ENCODE measurements around the gene TUBGCP6.

TUBGCP6 gene

GRCh38 chr22:50211147-50211546, 33.7 kb downstream of the TUBGCP6 start:
- no peak for TF ChIP-seq POLR2AphosphoS5 (IDR thresholded peaks at IDR 0.05; ENCODE audit: low read depth, low read length)
- no peak for TF ChIP-seq TAF1 (IDR thresholded peaks at IDR 0.05; ENCODE audit: borderline replicate concordance, insufficient read depth, low read length)
- TF ChIP-seq FOXP2 (optimal IDR thresholded peaks at IDR 0.05; ENCODE audit: borderline replicate concordance, extremely low read depth, extremely low read length, insufficient read depth), result no peak
- no peak for TF ChIP-seq SIN3A (IDR thresholded peaks at IDR 0.05; ENCODE audit: borderline replicate concordance, insufficient read depth, low read length)
- TF ChIP-seq REST (IDR thresholded peaks at IDR 0.05; ENCODE audit: insufficient read depth in 1 of 2, low read depth in 2 of 2, low read length in 2 of 2), result no peak

DNA sequence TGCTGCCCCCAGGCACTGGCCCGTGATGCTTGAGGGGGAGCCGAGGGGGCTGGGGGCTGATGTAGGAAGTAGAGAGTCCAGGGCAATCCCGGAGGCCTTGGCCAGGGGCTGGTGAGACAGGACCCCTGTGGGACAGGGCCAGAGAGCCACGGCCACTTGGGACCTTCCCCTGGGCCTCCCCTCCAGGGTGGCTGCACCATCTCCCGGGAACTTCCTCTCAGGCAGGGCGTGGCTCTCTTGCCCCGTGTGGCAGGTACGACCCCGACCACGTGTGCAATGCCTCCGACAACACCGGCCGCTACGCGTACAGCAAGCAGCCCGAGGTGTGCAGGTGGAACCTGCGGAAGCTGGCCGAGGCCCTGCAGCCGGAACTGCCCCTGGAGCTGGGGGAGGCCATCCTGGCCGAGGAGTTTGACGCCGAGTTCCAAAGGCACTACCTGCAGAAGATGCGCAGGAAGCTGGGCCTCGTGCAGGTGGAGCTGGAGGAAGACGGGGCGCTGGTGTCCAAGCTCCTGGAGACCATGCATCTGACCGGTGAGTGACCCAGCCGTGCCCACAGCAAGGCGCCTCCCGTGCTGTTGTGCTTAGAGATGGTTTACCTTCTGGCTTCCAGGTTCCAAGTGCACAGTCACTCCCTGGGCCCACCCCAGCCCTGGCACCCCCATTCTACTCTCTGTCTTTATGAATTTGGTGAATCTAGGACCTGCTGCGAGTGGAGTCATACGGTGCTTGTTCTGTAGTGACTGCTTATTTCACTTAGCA, 34.3 kb downstream of the TUBGCP6 start:
- TF ChIP-seq TAF1 (IDR thresholded peaks at IDR 0.05; ENCODE audit: borderline replicate concordance, insufficient read depth, low read length) (no peak), FOXP2 (optimal IDR thresholded peaks at IDR 0.05; ENCODE audit: borderline replicate concordance, extremely low read depth, extremely low read length, insufficient read depth) (no peak), SIN3A (IDR thresholded peaks at IDR 0.05; ENCODE audit: borderline replicate concordance, insufficient read depth, low read length) (no peak), POLR2AphosphoS5 (IDR thresholded peaks at IDR 0.05; ENCODE audit: low read depth, low read length) (no peak), REST (IDR thresholded peaks at IDR 0.05; ENCODE audit: insufficient read depth in 1 of 2, low read depth in 2 of 2, low read length in 2 of 2) (no peak)

DNA sequence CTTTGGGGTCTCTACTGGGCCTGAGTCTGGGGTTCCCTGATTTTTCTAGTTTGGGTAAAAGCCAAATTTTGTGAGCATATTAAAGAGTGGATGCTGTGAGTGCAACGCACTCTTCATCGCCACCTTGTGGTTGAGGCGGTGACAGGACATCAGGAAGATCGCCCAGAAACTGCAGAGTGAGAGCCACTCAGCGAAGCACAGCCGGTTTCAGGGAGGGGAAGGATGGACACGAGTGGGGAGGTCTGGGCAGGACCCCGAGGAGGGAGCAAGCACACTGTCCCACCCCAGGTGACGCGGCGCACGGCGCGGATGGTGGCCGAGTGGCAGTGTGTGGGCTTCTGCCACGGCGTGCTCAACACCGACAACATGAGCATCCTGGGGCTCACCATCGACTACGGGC, 34.9 kb downstream of the TUBGCP6 start:
- TF ChIP-seq FOXP2 (optimal IDR thresholded peaks at IDR 0.05; ENCODE audit: borderline replicate concordance, extremely low read depth, extremely low read length, insufficient read depth), result no peak
- no peak for TF ChIP-seq REST (IDR thresholded peaks at IDR 0.05; ENCODE audit: insufficient read depth in 1 of 2, low read depth in 2 of 2, low read length in 2 of 2)
- TF ChIP-seq POLR2AphosphoS5 (IDR thresholded peaks at IDR 0.05; ENCODE audit: low read depth, low read length), result no peak
- TF ChIP-seq SIN3A (IDR thresholded peaks at IDR 0.05; ENCODE audit: borderline replicate concordance, insufficient read depth, low read length), result no peak
- no peak for TF ChIP-seq TAF1 (IDR thresholded peaks at IDR 0.05; ENCODE audit: borderline replicate concordance, insufficient read depth, low read length)

- TF ChIP-seq REST (IDR thresholded peaks at IDR 0.05; ENCODE audit: insufficient read depth in 1 of 2, low read depth in 2 of 2, low read length in 2 of 2) (no peak), TAF1 (IDR thresholded peaks at IDR 0.05; ENCODE audit: borderline replicate concordance, insufficient read depth, low read length) (no peak), POLR2AphosphoS5 (IDR thresholded peaks at IDR 0.05; ENCODE audit: low read depth, low read length) (no peak), SIN3A (IDR thresholded peaks at IDR 0.05; ENCODE audit: borderline replicate concordance, insufficient read depth, low read length) (no peak)
These were observed 35.6 kb downstream of the TUBGCP6 start for GRCh38 chr22:50208939-50209892.
